ENCODE data around the gene C5AR1. TPM values are rescaled to one million over a fixed set of nuclear protein-coding genes. Genes with fewer than 3 reads are reported as not detected.
"Not testable (repeated sequence)": the region's sequence is repeated elsewhere in the genome, so short reads cannot be mapped to it uniquely, and the experiment has no call there.

C5AR1 gene
- polyA plus RNA-seq, 4 donors = 4.6 to 6.9 (median 5.2) TPM

DNA sequence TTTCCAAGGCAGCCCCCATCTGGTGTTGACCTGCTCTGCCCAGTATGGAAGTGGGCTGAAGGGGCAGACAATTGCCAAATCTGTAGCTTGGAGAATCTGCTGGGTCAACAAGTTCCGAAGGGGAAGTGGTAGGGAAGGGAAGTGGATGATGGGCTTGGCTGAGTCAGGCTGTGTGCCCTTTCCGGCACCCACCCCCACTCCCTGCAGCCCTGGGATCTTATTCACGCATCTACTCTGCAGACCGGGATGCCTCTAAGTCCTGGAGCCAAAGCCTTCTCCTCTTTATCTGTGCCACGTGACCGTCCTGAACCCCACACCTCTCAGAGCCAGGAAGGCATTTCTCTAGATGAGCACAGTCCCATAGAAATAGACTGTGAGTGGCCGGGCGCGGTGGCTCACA lies 14.8 kb downstream of the C5AR1 start:
- no peak for DNase-seq (ENCODE audit: low read depth in 4 of 4, low spot score in 3 of 4)

DNA sequence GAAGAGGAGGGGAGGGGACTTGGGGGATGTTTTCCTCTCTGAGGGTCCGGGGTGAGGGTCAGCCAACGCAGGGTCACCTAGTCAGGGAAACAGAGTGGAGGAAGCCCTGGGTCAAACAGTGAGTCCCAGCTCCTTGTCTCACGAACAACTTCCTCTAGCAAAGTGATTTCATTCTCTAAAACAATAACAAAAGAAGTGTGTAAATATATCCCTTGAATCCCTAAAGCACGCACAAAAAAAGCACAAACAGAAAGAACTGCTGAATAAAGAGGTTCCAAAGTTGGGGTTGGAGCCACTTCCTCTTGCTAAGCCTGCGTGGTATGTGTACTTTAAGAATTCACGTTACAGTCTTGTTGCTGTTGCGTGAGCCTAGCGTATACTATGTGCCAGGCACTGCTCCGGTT lies 20.8 kb downstream of the C5AR1 start:
- no peak for DNase-seq (ENCODE audit: low read depth in 4 of 4, low spot score in 3 of 4)

DNA sequence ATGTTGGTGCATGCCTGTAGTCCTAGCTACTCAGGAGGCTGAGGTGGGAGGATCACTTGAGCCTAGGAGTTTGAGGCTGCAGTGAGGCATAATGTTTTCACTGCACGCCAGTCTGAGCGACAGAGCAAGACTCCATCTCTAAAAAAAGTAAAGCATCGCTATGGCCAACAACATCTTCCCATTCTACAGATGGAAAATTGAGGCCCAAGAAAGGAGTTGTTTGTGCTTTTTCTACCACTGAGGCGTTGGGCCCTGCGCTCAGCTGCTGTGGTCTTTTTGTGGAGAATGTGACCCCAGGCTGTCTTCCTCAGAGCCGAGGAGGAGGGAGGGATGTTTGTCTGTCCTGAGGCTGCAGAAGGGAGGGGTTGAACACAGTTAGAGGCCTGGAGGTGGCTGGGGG lies 21.8 kb downstream of the C5AR1 start:
- no peak for DNase-seq (ENCODE audit: low read depth in 4 of 4, low spot score in 3 of 4)

DNA sequence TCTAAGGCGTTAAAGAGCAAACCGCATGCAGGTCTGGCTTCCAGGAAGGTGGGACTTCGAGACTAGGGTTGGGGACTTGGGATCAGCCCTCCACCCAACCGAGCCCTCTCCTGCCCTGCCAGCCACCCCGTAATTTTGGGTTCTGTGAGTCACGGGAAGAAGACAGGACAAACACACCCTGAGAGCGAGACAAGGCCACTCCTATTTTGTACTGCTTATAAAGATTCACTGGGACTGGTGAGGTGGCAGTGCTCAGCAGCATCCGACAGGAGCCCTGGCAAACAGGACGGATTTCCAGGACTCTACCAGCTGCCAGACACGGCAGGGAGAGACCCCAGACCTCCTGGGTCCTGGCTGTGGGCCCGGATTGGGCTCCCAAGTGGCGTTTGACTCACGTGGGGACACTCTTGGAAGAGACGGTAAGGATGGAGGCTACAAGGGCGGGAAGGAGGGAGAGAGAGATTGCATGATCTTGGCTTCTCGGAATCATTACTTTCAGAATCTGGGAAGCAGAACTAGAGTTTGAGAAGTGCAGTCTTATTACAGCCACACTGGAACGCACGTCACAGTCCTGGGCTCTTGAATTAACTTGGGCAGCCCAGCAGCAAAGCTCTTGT lies 22.4 kb downstream of the C5AR1 start, which contains the start of gene C5AR2:
Gene C5AR2, plus strand, starts transcription at position 245 of the 617 bp plus-strand sequence. CDS start 8,625 bp downstream, outside the sequence.
- DNase-seq (ENCODE audit: low read depth in 4 of 4, low spot score in 3 of 4) = no peak

DNA sequence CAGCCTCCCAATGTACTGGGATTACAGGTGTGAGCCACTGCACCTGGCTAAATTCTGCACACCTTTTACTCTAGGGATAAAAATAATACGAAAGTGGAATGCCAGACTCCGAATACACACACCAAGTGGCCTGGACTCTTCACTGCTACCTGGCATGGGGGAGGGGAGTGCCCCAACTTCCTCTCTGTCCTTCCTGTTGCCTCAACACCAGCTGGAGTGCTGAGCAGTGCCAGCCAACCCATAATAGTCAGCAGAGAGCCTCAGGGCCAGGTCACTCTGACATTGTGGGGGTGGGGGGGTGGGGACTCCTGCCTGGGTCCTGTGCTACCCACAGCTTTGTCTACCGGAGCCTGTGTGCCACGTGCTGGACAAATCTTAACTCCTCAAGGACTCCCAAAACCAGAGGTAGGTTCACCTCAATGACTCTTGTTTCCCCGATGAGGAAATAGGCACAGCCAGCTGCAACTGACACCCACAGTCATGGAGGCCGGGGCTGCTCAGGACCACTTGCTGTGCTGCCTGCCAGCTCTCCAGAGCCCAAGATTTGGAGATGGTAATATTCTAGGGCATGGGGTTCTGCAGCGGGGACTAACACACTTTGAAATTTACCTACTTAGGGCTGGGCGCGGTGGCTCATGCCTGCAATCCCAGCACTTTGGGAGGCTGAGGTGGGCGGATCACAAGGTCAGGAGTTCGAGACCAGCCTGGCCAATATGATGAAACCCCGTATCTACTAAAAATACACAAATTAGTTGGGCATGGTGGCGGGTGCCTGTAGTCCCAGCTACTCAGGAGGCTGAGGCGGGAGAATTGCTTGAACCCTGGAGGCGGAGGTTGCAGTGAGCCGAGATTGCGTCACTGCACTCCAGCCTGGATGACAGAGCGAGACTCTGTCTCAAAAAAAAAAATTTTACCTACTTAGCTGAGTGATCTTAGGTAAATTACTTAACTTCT lies 27.4 kb downstream of the C5AR1 start:
- DNase-seq (ENCODE audit: low read depth in 4 of 4, low spot score in 3 of 4) = not testable (repeated sequence)

DNA sequence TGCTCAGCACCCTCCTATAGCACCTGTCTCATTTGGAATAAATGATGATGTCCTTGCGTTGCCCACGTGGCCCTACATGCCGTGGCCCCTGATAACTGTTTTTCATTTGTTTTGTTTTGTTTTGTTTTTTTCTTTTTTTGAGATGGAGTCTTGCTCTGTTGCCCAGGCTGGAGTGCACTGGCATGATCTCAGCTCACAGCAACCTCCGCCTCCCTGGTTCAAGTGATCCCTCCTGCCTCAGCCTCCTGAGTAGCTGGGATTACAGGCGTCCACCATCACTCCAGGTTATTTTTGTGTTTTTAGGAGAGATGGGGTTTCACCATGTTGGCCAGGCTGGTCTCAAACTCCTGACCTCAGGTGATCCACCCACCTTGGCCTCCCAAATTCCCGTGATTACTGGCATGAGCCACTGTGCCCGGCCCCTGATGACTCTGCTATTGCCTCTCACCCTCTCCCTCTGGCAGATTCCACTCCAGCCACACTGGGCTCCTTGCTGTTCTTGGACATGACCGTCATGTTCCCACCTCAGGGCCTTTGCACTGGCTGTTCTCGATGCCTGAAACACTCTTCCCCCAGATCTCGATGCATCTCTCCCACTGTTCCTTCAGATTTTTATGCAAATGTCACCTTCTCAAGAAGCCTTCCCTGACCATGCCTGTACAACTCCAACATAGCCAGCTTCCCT lies 29.7 kb downstream of the C5AR1 start:
- DNase-seq (ENCODE audit: low read depth in 4 of 4, low spot score in 3 of 4) = no peak

DNA sequence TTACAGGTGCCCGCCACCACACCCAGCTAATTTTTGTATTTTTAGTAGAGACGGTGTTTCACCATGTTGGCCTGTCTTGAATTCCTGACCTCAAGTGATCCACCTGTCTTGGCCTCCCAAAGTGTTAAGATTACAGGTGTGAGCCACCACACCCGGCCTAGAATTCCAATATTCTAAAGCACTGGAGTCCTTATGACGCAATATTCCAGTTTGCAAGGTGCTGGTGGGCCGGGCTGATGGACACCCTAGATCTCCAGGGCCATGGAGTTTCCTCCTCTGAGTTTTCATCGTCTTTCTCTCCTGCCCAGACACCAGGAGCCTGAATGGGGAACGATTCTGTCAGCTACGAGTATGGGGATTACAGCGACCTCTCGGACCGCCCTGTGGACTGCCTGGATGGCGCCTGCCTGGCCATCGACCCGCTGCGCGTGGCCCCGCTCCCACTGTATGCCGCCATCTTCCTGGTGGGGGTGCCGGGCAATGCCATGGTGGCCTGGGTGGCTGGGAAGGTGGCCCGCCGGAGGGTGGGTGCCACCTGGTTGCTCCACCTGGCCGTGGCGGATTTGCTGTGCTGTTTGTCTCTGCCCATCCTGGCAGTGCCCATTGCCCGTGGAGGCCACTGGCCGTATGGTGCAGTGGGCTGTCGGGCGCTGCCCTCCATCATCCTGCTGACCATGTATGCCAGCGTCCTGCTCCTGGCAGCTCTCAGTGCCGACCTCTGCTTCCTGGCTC lies 31.0 kb downstream of the C5AR1 start:
- DNase-seq (ENCODE audit: low read depth in 4 of 4, low spot score in 3 of 4) = no peak

DNA sequence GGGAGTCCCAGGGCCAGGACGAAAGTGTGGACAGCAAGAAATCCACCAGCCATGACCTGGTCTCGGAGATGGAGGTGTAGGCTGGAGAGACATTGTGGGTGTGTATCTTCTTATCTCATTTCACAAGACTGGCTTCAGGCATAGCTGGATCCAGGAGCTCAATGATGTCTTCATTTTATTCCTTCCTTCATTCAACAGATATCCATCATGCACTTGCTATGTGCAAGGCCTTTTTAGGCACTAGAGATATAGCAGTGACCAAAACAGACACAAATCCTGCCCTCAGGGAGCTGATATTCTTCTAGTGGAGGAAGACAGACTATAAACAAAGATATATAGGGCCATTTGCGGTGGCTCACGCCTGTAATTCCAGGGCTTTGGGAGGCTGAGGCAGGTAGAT lies 32.1 kb downstream of the C5AR1 start:
- no peak for DNase-seq (ENCODE audit: low read depth in 4 of 4, low spot score in 3 of 4)

DNA sequence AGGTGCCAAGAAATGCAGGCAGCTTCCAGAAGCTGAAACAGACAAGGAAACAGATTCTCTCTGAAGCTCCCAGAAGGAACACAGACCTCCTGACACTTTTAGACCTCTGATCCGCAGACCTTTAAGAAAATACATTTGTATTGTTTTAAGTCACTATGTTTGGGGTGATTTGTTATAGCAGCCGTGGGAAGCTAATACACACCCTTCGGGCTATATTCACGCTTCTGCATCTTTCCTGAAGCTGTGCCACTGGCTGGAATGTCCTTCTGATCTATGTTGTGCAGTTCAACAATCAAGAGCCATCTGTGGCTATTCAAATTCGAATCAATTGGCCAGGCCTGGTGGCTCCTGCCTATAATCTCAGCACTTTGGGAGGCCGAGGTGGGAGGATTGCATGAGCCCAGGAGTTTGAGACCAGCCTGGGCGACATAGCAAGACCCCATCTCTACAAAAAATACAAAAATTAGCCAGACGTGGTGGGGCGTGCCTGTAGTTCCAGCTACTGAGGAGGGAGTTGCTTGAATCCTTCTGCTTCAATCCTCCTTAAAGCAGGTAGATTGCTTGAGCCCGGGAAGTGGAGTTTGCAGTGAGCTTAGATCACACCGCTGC lies 33.6 kb downstream of the C5AR1 start:
- DNase-seq (ENCODE audit: low read depth in 4 of 4, low spot score in 3 of 4) = no peak

DNA sequence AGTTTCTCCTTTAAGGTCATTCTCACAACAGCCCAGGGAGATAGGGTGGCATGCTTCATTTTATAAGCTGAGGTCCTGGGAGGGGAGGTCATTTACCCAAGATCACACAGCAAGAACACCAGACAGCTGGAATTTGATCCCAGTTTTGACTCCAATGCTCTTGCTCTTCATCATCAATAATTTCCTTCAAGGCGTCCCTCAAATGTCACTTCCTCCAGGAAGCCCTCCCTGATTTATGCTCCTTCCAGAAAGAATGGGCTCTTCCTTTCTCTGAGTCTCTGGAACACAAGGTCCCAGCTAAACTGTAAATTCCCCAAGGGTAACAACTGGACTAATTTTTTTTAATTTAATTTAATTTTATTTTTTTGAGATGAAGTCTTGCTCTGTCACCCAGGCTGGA lies 34.8 kb downstream of the C5AR1 start:
- no peak for DNase-seq (ENCODE audit: low read depth in 4 of 4, low spot score in 3 of 4)

DNA sequence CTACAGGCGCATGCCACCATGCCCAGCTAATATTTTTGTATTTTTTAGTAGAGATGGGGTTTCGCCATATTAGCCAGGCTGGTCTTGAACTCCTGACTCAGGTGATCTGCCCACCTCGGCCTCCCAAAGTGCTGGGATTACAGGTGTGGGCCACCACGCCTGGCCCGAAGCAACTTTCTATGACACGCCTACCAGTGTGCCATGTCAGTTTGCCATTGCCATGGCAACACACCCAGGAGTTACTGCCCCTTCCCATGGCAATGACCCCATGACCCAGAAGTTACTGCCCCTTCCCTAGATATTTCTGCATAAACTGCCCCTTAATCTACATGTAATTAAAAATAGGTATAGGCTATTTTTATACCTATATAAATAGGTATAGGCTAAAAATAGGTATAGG lies 36.4 kb downstream of the C5AR1 start:
- not testable (repeated sequence) for DNase-seq (ENCODE audit: low read depth in 4 of 4, low spot score in 3 of 4)

DNA sequence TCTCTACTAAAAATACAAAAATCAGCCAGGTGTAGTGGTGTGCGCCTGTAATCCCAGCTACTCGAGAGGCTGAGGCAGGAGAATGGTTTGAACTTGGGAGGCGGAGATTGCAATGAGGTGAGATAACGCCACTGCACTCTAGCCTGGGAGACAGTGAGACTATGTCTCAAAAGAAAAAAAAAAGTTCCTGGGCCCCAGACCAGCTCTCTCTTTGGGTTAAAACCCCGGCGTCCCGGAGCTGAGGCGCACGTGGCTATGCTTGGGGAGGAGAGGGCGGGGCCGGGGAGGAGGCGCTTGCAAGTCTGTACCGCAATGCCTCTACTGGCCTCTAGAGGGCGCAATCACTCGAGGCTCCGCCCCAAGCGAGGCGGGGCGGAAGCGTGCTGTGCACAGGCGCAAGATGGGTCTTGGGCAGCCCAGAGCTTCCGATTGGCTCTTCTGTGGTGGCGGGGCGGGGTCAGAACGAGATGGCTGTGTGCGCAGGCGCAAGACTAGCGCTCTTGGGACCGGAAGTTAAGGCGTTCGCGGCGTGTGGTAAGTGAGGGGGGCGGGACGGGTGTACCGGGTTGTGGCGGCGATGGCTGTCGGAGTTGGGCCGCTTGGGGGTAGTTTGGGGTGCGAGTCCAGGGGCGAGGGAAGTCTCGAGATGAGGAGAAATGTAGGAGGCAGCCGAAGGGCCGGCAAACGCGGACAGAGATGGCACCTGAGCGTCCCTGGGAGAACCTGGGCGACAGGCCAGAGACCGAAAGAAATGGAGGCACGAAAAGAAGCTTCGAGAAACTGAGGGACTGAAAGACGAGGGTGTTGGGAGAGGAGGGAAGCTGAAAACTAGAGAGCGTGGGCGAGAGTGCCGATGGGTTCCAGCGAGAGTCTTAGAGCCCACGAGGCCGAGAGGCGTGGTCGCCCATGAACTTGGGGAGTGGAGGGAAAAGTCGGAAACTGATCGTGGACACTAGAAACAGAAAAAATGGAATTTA lies 39.4 kb downstream of the C5AR1 start, which contains the start of gene DHX34:
Gene DHX34, plus strand, starts transcription at position 497 of the 977 bp plus-strand sequence. CDS start 3,716 bp downstream, outside the sequence.
- peak; percentile 95 to 97 (median 96) for DNase-seq (ENCODE audit: low read depth in 4 of 4, low spot score in 3 of 4)

DNA sequence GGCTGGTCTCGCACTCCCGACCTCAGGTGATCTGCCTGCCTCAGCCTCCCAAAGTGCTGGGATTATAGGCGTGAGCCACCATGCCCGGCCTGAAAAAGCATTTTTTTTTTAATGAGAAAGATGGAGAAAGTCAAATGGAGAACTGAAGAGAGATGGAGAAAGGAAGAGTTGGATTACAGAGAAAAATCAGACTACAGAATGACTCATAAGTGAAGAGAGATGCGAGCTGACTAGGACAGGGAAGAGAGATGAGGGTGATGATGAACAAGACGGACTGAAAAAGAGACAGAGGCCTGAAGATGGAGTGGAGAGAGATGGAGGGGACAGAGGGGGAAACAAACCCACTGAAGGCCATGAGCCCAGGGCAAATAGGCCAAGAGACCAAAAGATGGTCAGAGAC lies 41.0 kb downstream of the C5AR1 start:
- DNase-seq (ENCODE audit: low read depth in 4 of 4, low spot score in 3 of 4) = no peak

DNA sequence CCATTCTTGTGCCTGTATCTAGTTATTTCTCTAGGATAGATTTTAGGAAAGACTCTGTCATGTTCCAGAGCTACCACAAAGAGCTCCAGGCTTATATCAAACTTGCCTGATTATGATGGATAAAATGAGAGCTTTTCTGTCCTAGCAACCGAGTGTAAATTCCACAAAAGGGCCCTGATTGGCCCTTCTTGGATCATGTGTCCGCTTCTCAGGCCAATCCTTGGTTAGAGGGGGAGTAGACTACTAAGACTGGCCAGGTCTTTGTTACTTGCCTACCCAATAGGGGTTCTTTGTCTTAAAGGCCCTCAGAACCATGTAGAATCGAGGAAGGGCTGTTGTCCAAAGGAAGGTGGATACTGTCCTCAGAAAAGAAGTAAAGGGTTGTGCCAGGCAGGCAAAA lies 41.9 kb downstream of the C5AR1 start:
- no peak for DNase-seq (ENCODE audit: low read depth in 4 of 4, low spot score in 3 of 4)

DNA sequence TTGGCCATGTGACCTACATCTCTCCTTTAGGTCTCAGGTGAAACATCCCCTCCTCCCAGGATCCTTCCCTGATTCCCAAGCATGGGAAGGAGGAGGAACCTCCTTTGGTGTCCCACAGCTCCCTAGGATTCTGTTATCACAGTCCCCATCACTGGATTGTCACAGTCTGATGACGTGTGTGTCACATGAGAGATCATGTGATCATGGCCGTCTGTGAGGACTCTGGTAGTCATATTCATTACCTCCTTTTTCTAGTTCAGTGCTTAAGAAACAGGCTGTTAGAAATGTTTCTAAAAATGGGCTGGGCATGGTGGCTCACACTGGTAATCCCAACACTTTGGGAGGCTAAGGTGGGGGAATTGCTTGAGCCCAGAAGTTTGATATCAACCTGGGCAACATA lies 42.4 kb downstream of the C5AR1 start:
- no peak for DNase-seq (ENCODE audit: low read depth in 4 of 4, low spot score in 3 of 4)

DNA sequence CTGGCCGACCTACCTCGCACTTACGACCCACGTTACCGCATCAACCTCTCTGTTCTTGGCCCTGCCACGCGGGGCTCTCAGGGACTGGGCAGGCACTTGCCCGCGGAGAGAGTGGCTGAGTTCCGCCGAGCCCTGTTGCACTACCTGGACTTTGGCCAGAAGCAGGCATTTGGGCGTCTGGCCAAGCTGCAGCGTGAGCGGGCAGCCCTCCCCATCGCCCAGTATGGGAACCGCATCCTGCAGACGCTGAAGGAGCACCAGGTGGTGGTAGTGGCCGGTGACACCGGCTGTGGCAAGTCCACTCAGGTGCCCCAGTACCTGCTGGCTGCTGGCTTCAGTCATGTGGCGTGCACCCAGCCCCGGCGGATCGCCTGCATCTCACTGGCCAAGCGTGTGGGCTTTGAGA lies 43.6 kb downstream of the C5AR1 start:
- DNase-seq (ENCODE audit: low read depth in 4 of 4, low spot score in 3 of 4) = no peak

DNA sequence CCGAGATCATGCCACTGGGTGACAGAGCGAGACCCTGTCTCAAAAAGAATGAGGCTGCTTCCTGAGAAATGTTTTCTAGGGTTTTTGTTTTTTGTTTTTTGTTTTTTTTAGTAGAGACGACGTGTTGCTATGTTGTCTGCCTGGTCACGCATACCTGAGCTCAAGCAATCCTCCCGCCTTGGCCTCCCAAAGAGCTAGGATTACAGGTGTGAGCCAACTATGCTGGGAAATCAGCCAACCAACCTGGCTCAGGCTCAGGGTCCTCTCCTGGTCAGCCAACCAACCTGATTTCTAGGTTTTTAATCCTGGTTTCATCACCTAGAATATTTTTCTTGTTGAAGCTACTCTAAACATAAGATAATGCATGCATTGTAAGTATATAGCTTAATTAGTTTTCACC lies 47.2 kb downstream of the C5AR1 start:
- no peak for DNase-seq (ENCODE audit: low read depth in 4 of 4, low spot score in 3 of 4)

DNA sequence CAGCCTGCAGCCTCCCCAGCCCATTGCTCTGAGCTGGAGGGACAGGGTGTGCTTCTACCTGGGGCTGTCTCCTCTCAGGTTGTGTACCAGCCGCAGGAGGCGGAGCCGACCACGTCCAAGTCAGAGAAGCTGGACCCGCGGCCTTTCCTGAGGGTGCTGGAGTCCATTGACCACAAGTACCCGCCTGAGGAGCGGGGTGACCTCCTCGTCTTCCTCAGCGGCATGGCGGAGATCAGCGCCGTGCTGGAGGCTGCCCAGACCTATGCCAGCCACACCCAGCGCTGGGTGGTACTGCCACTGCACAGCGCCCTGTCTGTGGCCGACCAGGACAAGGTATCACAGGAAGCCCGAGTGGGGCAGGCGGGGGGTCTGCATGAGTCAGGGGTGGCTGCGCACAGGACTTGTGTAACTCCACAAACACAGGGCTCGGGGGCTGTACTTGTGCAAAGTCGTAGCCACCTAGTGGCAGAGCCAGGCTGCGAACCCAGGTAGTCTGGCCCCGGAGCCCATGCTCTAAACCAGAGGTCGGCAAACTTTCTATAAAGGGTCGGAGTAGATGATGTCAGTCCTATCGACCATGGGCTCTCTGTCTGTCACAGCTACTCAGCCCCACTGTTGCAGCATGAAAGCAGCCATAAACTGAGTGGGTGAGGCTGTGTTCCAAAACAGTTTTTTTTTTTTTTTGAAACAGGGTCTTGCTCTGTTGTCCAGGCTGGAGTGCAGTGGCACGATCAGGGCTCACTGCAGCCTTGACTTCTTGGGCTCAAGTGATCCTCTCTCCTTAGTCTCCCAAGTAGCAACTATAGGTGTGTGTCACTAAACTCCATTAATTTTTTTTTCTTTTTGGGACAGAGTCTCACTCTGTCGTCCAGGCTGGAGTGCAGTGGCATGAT lies 48.4 kb downstream of the C5AR1 start:
- no peak for DNase-seq (ENCODE audit: low read depth in 4 of 4, low spot score in 3 of 4)

Data from right renal pelvis (tissue), 4 donors.